Subcutaneous adipose tissue (tissue), 4 donors: ENCODE measurements around the gene CEP250. TPM values are rescaled to one million over a fixed set of nuclear protein-coding genes. Genes with fewer than 3 reads are reported as not detected.

Experiments
- total RNA-seq, 4 donors: library from RNA; depleted of rRNA; stranded (reverse); fragments of >200 nt; gene quantifications; one replicate each; pipeline ENCODE4 v1.1.0, GENCODE V29; 2016
- TF ChIP-seq, protein P1 (sequence below): fragments of 450-650 bp; IDR thresholded peaks from one replicate; pipeline ENCODE4 v1.5.1; 2016; ENCODE audit warnings: low read depth, mild to moderate bottlenecking, control low read depth, antibody characterized with exemption, moderate library complexity

The CEP250 gene
- total RNA-seq, 4 donors from 2014 or later, result 6.8 to 31.6 (median 20.6) TPM

- TF ChIP-seq, protein P1, sequence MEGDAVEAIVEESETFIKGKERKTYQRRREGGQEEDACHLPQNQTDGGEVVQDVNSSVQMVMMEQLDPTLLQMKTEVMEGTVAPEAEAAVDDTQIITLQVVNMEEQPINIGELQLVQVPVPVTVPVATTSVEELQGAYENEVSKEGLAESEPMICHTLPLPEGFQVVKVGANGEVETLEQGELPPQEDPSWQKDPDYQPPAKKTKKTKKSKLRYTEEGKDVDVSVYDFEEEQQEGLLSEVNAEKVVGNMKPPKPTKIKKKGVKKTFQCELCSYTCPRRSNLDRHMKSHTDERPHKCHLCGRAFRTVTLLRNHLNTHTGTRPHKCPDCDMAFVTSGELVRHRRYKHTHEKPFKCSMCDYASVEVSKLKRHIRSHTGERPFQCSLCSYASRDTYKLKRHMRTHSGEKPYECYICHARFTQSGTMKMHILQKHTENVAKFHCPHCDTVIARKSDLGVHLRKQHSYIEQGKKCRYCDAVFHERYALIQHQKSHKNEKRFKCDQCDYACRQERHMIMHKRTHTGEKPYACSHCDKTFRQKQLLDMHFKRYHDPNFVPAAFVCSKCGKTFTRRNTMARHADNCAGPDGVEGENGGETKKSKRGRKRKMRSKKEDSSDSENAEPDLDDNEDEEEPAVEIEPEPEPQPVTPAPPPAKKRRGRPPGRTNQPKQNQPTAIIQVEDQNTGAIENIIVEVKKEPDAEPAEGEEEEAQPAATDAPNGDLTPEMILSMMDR, result no peak
These were observed 43.9 kb downstream of the CEP250 start for GRCh38 chr20:35499271-35499670.

GRCh38 chr20:35502352-35502751 lies 47.0 kb downstream of the CEP250 start:
- TF ChIP-seq, protein P1, result no peak

DNA sequence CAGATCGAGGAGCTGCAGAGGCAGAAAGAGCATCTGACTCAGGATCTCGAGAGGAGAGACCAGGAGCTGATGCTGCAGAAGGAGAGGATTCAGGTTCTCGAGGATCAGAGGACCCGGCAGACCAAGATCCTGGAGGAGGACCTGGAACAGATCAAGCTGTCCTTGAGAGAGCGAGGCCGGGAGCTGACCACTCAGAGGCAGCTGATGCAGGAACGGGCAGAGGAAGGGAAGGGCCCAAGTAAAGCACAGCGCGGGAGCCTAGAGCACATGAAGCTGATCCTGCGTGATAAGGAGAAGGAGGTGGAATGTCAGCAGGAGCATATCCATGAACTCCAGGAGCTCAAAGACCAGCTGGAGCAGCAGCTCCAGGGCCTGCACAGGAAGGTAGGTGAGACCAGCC lies 47.9 kb downstream of the CEP250 start:
- TF ChIP-seq, protein P1, result no peak

- TF ChIP-seq, protein P1, result no peak
These were observed 48.6 kb downstream of the CEP250 start for GRCh38 chr20:35503841-35504561.

DNA sequence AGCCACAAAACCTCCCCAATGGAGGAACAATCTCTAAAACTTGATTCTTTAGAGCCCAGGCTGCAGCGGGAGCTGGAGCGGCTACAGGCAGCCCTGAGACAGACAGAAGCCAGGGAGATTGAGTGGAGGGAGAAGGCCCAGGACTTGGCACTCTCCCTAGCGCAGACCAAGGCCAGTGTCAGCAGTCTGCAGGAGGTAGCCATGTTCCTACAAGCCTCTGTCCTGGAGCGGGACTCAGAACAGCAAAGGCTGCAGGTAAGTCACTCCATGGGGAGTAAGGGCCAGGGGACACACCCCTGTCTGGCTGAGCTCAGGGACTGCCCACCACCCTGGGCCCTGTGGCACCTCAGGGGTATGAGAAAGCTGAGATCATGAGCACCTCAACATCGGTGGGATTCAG lies 49.4 kb downstream of the CEP250 start:
- TF ChIP-seq, protein P1, result no peak

DNA sequence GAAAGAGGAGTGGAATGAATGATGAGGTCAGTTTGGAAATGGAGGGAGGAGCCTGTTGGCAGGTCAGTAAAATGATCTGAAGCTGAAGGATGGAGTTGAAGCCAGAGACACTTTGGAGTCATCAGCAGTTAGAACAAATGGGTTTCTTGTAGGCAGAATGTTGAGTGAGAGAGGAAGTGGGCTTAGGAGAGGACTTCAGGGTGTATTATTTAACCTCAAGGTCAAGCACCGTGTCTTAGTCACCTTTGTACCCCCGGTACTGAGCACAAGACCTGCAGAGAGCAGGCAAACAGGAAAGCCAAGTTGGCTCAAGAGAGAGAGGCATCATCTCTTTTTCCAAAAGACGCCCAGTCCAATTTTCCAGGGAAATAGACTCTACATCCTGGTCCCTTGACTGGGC lies 50.8 kb downstream of the CEP250 start:
- TF ChIP-seq, protein P1, result no peak

GRCh38 chr20:35506872-35507638 lies 51.7 kb downstream of the CEP250 start:
- TF ChIP-seq, protein P1, result no peak
